IPS-11a (cell line): ENCODE data around the gene PGBD1.
A peak's percentile ranks its signal among the peaks of the same experiment; 100 is the strongest.
"Not testable (repeated sequence)": the region's sequence is repeated elsewhere in the genome, so short reads cannot be mapped to it uniquely, and the experiment has no call there.

Experiments
- H3K4me3 ChIP-seq: one replicate; pipeline ENCODE4 v1.5.1; 2013; ENCODE audit warnings: low read depth, low read length, control low read depth

The PGBD1 gene

DNA sequence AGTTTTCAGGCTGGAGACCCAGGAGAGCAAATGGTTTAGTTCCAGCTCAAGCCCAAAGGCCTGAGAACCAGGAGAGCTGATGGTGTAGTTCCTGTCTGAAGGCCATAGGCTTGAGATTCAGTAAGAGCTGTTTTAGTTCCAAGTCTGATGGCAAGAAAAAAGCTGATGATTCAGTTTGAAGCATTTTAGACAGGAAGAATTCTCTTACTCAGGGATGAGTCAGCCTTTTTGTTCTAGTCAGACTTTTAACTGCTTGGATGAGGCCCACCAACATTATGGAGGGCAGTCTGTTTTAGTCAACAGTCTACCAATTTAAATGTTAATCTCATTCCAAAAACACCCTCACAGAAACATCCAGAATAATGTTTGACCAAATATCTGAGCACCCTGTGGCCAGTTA lies 11.9 kb upstream of the PGBD1 start:
- H3K4me3 ChIP-seq: no peak overlapping the region

DNA sequence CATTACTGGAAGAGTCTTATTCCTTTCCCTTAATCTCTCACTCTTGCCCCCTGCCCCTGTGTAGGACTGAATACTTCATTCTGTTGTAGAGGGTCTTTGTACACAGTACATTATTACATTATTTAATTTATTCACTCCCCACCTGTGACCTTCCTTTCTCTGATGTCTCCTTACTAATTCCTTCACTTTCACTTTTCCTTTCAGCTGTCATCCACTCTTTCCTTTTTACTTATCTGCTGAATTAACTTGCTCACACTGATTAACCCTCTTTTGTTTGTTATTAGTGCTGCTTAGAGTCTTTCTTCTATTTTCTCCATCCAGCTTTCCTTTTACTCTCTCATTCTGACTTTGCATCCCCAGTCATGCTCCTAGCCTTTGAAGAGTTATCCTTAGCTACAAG lies 6.5 kb upstream of the PGBD1 start:
- no peak overlapping the region for H3K4me3 ChIP-seq

DNA sequence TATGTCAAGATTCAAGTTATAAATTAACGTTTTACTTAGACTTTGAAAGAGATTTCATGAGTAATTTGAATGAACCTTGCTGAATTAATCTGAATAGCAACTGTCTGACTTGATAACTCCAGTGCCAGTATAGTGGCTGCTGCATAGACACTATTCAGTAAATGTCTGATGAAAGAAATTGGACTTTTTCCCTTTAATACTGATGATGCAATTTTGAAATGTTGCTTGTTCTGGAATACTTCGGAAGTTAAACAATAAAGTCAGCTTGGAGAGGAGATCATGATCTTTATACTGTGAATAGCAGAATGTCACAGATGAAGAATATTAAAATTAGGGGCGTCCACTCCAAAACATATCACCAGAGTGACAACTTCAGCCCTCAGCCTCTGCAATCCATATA lies 3.6 kb upstream of the PGBD1 start:
- H3K4me3 ChIP-seq: no peak overlapping the region

DNA sequence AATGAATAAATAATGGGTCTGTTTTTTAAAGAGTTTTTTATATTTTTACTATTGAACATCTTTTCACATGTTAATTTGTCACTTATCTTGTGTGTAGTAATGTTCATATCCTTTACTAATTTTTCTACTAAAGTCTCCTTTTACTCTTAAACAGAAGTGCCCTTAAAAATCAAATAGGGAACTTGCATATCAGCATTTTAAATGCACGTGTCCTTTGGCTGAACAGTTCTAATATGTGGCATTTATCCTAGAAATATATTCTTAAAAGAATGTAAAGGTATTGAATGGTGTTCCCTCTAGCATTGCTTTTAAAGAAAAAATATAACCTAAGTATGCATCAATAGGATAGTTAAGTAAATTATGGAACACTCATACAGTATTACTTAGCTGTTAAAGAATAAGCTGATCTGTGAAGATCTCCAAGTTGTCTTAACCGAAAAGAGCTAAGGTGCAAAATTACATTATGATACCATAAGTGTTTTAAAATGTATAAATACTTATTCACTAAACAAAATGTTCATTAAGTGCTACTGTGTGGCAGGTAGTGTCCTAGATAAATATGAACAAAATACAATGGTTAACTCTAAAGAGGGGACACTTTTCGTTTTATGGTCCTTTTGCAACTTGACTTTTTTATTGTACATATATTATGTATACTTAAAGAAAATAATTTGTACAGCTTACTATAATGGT lies 631 bp upstream of the PGBD1 start:
- peak overlapping the region; percentile 93 for H3K4me3 ChIP-seq

DNA sequence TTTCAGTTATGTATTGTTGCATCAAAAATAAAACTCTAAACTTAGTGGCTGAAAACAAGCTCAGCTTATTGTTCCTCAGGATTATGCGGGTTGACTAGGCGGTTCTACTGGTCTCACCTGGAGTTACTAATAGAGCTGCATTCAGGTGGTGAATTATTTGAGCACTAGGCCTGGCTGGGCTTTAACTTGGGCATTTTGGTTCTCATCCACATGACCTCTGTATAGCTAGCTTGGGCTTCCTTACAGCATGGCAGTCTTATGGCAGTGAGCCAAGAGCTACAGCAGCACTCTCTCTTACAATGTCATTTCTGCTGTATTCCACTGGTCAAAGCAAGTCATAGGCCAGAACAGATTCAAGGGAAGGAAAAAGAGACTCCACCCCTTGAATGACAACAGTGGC lies 1.6 kb downstream of the PGBD1 start:
- H3K4me3 ChIP-seq: no peak overlapping the region

DNA sequence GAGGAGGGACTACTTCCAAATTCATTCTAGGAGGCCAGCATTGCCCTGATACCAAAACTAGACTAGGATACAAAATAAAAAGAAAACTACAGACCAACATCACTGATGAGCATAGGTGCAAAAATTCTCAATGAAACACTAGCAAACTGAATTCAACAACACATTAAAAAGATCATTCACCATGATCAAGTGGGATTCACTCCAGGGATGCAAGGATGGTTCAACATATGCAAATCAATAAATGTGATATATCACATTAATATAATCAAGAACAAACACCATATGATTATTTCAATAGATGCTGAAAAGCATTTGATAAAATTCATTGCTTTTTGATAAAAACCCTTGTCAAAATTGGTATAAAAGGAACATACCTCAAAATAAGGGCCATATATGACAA lies 10.2 kb downstream of the PGBD1 start:
- H3K4me3 ChIP-seq: no peak overlapping the region

DNA sequence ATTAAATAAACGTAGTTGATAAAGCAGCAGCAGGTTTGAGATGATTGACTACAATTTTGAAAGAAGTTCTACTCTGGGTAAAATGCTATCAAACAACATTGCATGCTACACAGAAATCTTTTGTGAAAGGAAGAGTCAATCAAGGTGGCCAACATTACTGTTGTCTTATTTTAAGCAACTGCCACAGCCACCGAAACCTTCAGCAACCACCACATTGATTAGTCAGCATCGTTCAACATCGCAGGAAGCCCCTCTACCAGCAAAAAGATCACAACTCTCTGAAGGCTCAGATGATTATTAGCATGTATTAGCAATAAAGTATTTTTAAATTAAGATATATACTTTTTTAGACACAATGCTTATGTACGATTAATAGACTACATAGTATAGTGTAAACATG lies 14.0 kb downstream of the PGBD1 start:
- H3K4me3 ChIP-seq: no peak overlapping the region

DNA sequence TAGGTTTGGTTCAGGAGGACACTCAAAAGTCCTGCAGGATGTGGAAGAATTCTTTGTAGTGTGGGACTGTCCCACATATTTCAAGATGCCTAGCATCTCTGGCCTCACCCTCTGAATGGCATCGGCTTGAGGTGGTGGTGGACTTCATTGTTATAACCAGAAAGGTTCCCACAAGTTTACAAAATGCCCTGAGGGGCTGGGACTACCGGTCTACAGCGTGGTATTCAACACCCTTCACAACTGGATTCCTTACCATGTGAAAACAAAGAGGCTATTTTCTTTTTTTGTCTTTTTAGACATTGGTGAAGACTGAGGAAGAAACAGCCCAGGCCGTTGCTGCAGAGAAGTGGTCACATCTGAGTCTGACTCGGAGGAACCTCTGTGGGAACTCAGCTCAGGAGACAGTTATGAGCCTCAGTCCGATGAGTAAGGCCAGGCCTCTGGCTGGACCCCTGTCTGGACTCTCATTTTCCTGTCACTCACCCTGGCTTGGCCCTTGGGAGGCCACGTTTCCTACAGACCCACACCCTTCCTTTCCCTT lies 15.2 kb downstream of the PGBD1 start:
- H3K4me3 ChIP-seq: no peak overlapping the region

DNA sequence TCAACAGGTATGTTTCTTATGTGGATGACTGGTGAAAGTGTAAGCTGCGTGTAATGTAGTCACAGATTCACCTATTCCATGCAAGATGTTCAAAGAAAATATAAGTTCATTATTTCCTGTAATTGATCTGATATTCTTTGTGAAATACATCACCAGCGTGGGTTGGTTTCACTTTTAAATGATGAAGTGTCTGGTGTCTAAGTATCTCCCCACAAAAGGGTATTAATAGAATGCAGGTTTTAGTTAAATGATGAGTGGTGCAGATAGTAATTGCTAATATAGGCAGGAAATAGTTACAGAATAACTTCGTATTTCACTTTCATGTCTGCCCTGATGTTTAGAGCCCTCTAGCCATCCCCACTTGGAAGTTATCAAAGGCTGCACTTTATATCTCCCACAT lies 22.2 kb downstream of the PGBD1 start:
- H3K4me3 ChIP-seq: no peak overlapping the region

DNA sequence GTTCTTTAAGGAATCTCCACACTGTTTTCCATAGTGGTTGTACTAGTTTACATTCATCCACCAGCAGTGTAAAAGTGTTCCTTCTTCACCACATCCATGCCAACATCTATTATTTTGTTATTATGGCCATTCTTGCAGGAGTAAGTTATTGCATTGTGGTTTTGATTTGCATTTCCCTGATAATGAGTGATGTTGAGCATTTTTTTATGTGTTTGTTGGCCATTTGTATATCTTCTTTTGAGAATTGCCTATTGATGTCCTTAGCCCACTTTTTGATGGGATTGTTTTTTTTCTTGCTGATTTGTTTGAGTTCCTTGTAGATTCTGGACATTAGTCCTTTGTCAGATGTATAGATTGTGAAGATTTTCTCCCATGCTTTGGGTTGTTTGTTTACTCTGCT lies 25.0 kb downstream of the PGBD1 start:
- not testable (repeated sequence) for H3K4me3 ChIP-seq

DNA sequence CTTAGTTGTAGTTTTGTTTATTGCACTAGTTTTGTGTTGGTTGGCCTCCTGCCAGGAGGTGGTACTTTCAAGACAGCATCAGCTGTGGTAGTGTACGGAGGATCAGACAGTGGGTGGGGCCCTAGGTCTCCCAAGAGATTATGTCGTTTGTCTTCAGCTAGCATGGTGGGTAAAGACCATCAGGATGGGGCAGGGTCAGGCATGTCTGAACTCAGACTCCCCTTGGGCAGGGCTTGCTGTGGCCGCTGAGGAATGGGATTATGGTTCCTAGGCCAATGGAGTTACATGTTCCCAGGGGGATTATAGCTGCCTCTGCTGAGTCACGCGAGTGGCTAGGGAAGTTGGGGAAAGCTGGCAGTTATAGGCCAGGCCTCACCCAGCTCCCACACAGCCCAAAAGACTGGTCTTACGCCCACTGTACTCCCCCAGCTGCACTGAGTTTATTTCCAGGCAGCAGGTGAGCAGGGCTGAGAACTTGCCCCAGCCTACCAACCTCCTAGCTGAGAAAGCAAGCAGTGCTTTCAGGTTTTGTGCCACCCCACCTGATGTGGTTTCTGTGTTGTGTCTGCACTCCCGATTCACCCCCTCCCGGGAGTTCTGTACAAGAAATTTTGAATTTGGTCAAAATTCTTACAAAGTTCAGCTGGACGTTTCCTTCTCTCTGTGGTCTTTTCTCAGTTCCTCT lies 29.9 kb downstream of the PGBD1 start:
- H3K4me3 ChIP-seq: no peak overlapping the region

DNA sequence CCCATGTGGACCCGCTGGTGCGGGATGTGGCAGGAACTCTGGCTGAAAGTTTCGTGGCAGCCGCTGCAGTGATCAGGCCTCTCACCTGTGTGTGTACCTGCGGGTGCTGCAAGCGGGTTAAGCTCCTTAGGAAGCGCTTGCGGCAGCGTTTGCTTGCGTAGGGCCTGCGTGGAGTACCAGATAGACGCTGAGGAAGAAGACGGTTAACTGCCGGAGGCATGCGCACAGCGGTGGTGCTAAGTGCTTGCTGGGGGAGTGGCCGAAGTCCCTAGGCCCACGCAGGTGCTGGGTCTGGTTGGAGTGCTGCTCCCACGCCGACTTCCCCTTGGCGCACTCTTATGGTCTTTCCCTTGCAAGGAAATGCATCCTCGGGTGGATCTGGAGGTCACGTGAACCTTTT lies 31.6 kb downstream of the PGBD1 start:
- H3K4me3 ChIP-seq: no peak overlapping the region

DNA sequence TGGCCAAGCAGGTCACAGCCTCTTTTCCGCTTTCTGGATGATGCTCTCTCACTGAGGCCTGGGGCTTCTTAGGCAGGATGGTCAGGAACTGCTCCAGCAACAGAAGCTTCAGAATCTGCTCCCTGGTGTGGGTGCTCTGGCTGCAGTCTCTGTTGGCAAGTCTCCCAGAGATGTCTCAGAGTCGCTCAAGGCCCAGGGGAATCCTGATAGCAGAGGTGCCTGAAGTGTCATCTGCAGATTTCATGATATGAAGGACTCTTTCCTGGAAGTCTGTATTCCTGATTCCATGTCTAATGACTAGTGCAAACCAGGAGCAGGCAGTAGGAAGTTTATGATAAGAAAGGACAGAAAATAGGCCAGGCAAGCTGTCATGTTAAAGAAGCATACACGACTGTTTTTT lies 34.3 kb downstream of the PGBD1 start:
- H3K4me3 ChIP-seq: no peak overlapping the region

DNA sequence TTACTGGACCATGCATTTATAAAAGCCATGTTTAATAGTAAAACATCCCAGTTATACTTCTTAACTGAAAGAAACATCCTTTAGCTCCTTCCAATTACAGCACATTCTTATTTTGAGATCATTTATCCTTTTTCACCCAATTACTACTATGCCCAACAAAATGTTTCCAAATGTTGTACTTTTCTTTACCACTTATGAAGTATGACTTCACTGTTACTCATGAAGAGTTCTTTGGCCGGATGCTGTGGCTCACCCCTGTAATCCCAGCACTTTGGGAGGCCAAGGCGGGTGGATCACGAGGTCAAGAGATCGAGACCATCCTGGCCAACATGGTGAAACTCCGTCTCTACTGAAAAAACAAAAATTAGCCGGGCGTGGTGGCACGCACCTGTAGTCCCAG lies 36.5 kb downstream of the PGBD1 start:
- not testable (repeated sequence) for H3K4me3 ChIP-seq

DNA sequence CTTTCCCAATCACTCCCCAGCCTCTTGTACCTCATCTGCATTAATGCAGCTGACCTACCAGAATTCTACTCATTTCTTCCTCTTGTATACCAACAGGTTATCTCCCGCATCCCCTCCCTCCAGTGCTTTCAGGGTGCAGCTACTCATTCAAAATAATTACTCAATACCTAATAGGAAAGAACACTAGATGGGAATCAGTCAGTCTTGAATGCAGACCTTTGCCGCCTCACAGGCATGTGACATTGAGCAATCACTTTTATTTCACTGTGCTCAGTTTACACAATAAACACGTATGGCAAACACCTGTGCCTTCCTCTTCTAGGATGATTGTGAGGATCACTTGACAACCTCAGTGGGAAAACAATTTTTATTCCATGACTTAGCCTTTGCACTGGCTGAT lies 41.3 kb downstream of the PGBD1 start:
- H3K4me3 ChIP-seq: no peak overlapping the region

DNA sequence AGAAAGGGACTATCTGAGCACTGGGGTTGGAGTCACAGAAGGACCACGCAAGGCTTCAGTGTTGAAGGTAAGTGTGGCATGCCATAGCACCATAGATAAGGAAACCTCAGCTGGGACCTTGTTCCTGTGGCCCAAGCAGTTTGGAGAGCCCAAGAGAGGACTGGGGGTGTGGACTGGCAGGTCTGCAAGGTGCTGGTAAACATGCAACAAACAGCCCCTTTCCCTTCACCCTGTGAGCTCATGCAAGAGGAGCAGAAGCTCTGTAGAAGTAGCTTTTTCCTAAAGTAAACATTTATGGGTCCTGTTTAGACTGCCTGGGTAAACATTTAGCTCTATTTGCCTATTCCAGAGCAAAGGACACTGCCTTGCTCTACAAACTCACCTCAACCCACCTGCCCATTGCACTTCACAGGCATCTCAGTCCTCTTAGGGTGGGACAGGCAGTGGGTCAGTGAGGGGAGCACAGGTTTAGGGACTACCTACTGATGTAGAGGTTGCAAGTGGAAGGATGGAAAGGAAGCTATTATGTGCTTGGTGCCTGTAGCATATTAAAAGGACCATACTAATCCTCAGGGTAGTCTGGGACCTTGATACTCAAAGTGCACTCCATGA lies 42.5 kb downstream of the PGBD1 start:
- H3K4me3 ChIP-seq: no peak overlapping the region

DNA sequence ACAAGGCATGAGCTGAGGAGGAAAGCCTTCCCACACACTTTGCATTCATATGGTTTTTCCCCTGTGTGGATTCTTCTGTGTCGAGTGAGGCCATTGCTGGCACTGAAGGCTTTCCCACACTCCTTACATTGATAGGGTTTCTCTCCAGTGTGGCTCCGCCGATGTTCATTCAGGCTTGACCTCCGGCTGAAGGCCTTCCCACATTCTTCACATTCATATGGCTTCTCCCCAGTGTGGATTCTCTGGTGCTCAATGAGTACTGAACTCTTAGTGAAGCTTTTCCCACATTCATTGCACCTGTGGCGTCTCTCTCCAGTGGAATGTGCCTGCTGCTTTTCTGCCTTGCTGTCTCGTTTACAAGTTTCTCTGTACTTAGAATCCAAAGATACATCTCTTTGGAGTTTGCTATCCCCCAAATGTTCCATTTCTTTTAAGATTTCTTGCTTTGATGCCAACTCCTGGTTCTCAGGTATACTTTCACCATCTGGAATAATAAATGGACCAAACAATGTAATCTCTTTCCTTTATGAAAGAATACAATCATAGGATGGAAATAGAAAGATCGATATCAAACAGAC lies 45.1 kb downstream of the PGBD1 start:
- H3K4me3 ChIP-seq: no peak overlapping the region

DNA sequence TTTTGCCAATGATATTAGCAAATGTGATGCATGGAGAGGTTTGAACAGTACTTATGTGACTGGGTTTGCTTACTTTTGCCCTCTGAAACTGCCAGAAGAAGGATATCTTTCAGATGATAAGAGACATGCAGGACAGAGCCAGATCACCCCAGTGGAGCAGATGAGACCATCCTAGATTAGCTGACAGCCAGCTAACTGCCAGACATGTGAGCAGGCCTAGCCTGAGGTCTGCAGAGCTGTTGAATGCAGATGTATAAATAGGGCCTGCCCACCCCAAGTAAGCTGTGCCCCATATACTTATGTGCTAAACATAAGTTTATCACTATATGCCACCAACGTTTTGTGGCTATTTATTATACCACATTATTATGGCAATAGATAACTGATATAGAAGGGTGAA lies 48.7 kb downstream of the PGBD1 start:
- H3K4me3 ChIP-seq: no peak overlapping the region

DNA sequence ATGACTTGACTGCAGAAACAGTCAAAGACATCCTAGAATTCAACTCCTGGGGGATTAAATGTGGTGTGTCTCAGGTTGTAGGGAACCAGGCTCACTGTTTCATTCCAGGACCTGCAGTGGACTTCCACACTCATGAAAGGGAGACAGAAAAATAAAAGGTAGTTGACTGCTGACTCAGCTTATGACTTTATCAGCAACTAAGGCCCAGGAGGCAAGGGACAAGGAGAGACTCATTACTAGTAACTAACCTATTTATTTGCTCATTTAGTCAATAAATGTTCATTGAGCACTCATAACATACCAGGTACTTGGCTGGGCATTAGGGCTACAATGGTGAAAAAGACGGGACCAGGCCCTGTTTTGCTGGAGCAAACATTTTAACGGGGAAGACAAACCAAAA lies 51.7 kb downstream of the PGBD1 start:
- H3K4me3 ChIP-seq: no peak overlapping the region

DNA sequence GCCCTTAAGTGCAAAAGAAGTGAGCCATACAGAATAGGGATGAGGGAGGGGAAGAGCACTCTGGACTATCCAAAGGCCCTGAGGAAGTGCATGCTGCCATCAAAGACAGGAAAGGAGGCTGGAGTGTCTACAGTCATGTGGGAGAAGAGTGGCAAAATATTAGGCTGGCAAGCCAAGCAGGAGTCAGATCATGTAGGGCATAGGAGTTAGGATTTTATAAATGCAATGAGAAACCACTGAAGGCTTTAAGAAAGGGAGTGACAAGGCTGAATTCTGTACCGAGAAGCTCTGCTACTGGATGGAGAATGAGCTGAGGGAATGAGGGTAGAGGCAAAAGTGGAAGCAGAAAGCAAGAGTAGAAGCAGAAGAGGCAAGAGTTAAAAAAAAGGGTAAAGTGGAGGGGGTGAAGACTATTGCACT lies 52.2 kb downstream of the PGBD1 start:
- H3K4me3 ChIP-seq: no peak overlapping the region

DNA sequence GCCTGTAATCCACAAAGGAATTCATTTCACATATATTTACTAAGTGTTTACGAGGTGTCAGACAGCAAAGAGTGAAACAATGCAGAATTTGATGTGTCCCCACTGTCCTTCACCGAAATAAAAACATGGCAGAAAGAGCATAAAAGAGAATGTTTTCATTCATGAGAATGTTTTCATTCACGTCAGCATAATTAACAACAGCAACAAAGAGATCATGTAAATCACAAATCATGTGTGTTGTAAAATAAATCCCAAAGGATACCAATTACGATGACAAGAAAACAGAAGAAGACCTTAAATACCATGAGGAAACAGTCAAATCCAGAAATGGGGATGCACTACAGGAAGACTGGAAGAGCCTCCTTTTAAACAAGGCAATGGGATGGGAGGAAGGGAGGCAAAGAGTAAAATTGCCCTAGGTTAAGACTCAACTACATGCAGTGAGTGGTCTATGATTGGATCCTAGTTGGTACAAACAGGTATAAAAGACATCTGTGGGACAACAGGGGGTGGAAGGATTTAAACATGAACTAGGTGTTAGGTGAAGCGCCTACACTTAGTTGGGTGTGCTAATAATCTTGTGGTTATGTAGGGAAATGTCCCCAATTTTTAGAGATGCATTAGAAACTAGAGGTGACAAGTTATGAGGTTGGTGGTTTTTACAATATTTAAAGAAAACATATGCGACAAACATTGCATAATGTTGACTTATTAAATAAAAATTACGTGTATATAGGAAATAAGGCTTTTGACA lies 53.1 kb downstream of the PGBD1 start:
- H3K4me3 ChIP-seq: peak overlapping the region; percentile 27
